22Rv1 (cell line): ENCODE results near the gene ATP6V1G1.

ENCODE experiments used
- CTCF ChIP-seq: fragments of 450-650 bp; IDR thresholded peaks from 2 replicates; pipeline ENCODE4 v1.5.1; 2017; ENCODE audit warnings: mild to moderate bottlenecking
- ZFX ChIP-seq: fragments of 450-650 bp; IDR thresholded peaks from 2 replicates; pipeline ENCODE4 v1.6.1; 2017; ENCODE audit warnings: antibody characterized with exemption, borderline replicate concordance

GRCh38 chr9:114588651-114589526 is 1.3 kb downstream of the ATP6V1G1 start:
- TF ChIP-seq CTCF = no peak
- TF ChIP-seq ZFX = no peak
